HG03159 (cell line): ENCODE measurements around the gene SELPLG.
"Not testable (repeated sequence)": the region's sequence is repeated elsewhere in the genome, so short reads cannot be mapped to it uniquely, and the experiment has no call there.

Source experiments
- ATAC-seq: cut with Tn5 transposase; IDR thresholded peaks from one replicate; pipeline ENCODE4 v1.9.1; 2021; ENCODE audit warnings: mild to moderate bottlenecking, moderate library complexity; ENCODE audit not compliant: unreplicated experiment

The SELPLG gene

DNA sequence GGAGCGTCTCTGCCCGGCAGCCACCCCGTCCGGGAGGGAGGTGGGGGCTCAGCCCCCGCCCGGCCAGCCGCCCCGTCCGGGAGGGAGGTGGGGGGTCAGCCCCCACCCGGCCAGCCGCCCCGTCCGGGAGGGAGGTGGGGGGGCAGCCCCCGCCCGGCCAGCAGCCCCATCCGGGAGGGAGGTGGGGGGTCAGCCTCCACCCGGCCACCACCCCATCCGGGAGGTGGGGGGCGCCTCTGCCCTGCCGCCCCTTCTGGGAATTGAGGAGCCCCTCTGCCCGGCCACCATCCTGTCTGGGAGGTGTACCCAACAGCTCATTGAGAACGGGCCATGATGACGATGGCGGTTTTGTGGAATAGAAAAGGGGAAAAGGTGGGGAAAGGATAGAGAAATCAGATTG is 22.6 kb upstream of the SELPLG start:
- not testable (repeated sequence) for ATAC-seq

DNA sequence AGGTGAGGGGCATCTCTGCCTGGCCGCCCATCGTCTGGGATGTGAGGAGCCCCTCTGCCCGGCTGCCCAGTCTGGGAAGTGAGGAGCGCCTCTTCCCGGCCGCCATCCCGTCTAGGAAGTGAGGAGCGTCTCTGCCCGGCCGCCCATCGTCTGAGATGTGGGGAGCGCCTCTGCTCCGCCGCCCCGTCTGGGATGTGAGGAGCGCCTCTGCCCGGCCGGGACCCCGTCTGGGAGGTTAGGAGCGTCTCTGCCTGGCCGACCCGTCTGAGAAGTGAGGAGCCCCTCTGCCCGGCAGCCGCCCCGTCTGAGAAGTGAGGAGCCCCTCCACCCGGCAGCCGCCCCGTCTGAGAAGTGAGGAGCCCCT is 22.1 kb upstream of the SELPLG start:
- not testable (repeated sequence) for ATAC-seq

DNA sequence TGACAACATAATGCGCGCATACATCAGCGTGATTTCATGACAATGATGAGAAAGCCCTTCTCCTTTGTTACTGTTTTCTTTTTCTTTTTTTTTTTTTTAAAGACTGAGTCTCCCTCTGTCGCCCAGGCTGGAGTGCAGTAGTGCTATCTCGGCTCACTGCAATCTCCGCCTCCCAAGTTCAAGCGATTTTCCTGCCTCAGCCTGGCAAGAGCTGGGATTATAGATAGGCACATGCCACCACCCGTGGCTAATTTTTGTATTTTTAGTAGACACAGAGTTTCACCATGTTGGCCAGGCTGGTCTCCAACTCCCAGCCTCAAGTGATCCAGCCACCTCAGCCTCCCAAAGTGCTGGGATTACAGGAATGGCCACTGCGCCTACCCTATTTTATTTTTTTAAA is 20.9 kb upstream of the SELPLG start:
- not testable (repeated sequence) for ATAC-seq

DNA sequence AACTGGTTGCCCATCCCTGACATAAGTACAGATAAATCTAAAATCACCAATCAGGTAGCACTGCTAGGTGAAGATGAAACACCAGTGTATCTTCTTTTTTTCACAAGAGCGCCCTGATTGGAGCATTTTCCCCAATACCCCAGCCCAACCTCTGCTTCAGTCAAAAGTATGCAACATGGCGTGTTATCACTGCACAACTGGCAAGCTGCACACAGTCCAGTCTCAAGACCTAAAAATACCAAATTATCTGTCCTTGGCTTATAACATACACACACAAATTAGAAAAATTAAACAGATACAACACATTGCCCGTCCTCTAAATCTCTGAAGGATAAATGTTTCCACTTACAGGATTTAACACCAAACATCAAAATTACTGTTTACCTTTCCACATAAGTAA is 20.2 kb upstream of the SELPLG start:
- ATAC-seq: no peak

DNA sequence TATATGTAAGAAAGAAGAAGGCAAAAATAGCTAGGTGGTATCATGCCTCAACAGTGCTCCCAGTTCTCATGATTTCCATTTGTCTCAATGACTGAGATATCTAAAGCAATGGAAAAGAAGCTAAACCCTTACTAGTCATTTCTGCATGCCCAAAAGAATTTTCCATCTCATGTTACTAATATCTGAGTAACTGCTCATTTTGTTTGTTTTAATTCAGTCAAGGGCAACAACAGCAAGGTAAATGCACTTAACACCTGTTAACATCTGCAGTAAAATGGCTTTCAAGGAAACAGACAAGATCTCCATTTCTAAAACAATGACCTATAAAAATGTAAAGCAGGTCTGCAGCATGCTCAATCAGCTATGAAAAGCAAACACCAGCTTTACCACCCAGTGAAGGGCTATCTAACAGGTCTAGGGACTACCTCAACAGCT is 19.4 kb upstream of the SELPLG start:
- no peak for ATAC-seq

DNA sequence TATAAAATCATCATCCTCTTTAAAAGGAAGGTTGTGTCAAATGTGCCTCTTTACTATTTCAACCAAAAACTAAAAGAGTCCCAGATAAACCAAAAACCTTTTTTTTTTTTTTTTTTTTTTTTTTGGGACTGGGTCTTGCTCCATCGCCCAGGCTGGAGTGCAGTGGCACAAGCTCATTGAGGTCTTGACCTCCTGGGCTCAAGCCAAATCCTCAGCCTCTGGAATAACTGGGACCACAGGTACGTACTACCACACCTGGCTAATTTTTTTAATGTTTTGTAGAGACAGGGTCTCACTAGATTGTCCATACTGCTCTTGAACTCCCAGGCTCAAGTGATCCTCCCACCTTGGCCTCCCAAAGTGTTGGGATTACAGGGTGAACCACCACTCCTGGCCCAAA is 16.4 kb upstream of the SELPLG start:
- no peak for ATAC-seq

DNA sequence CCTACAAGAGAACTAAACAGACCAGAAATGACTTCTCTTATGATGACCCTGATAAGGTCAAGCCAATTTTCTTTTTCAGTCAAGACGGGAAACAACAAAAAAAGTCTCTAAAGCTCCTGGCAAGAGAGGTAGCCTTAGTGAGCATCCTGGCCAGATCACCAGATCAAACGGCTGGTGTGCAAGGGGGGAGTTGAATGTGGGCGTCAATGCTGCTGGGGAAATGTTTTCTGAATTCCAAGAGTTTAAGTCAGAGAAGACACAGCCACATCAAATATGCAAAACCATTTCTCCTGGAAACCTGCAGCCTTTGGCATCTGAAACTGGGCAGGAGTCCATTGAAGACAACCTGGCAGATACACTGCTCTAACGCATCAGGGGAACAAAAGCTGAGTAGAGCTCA is 16.0 kb upstream of the SELPLG start:
- ATAC-seq: no peak

DNA sequence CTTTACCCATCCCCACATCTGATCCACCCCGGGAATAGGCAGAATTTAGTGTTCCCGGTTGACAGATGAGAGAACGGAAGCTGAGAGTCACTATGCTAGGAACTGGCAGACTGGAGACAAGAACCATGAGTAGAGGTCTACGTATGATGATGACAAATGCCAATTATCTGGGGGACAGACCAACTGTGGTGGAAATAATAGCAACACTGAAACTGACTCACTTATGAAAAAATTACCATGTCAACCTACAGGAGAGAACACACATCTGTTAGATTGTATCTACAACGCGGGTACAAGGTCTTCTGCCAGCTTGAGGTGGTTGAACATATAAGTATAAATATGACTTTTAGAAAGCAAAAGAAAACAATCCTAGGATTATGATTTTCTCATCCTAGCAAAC is 15.4 kb upstream of the SELPLG start:
- ATAC-seq: no peak

DNA sequence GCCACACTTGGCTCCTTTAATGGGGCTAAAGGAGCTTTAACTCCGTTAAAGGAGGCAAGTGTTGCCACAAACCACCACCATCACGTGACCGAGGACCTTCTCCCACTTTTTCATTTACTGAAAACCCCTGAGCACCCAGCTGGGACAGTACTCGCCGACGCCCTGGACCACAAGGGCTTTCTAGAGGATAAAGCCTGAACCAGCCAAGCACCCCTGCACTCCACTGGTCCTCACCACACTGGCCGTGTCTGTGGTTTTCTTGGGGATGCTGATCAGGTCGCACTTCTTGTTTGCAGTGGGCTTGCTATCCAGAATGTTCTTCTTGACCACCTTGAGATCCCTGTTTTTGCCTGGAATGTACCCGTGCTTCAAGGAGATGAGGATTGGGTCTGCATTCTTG is 14.7 kb upstream of the SELPLG start:
- ATAC-seq: no peak

DNA sequence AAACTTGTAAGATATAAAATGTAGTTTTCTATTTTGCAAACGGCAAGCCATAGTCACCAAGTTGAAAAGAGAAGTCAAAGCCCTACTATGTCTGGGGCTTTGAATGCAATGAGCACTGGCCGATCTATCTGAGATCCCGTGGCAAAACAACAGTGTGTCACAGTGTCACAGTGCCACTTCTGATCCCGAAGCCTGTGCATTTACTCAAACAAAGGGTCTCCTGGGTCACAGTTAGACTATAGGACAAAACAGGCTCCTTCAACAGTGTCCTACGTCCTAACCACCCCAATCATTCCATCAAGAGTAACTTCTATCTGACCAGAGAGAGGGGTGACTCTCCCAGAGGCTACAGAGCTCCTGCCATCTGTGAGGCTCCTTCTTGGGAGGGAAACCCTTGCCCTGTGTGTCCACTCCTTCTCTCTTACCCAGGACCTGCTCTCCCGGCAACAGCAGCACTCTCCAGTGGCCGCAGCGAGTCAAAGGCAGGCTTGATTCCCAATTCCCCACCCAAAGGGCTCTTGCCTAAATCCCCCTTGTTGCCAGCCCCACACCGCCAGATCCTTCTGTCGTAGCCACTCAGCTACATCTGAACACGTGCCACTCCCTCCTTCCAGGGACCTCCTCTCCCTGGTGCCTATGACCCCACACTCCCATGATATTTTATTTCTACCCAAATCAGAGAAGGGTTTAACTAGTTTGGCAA is 14.0 kb upstream of the SELPLG start:
- no peak for ATAC-seq

DNA sequence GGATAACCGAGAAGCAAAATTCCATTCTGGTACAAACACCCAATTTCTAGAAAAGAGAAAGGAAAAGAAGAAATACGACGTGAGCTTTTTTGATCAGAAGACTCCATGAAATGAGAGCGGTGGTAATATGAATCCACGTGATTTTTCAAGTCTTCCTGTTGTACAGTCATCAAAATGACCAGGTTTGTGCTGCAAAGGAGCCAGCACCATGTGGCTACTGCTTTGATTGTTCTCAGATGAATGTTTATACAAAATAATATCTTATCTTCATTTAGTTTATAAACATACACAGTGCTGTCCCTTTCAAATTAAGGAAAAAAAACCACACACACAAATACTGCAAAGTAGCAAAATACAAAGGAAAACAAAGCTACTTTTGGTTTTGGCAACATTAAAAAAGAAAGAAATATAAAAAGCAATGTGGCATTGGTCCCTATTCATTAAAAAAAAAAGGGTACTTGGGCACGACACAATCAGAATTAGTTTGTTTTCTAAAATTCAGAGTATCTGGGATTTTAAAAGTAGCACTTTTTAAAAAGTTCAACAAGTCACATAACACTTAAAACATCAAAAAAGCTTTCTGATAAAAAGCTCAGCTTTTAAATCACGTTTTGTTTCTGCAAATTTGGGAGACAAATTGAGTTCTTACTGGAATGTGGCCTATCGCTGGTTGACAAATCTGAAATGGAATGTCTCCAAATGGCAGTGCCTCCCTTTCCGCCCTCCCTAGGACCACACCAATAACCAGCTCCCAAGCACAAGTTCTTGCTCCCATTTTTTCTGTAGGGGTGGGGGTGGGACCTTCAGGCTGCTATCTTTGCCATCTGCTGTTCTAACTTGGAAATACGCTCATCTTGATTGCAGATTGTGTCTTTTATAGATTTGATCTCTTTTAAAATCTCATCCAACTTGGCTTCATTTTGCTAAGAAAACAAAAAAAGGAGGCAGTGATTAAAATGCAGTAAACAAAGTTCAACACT is 13.2 kb upstream of the SELPLG start:
- ATAC-seq: no peak

DNA sequence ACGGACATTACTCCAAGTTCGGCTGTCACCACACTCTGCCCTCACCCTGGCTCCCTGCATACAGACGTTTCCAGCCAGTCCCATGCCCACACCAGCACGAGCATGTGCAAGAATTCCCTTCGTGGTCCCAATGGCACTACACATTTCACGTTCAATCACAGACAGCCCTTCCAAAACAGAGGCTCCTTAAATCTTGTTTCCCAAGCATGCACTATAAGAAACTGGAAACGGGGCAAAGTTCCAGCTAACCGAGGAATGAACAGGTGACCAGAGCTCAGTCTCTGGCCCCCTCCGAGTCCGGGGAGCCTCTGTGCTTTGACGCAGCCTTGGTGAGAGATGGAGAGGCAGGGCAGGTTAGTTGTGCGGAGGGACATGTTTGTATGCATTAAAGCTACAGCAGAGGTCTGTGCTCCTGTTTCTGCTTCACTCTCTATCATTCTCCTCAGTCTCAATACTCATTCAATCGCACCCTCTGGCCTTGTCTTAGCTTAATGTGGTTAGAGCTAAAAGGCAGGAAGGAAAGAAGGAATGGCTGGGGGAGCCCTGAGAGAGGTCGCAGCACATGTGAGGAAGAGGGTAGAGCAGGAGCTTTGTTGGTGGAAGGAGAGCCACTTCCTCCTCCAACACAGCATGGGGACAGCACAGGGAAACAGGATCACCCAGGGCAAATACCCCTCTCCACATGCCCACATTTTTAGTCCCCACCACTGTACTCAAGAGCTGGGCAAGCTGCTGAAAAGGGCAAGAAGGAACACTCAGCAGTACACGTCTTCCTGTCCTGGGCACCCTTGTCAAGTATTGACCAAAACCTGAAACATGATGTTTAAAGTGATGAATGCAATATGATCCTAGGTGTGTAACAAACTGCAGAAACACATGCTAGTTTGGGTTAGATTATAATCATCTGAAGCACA is 12.2 kb upstream of the SELPLG start:
- ATAC-seq: no peak

DNA sequence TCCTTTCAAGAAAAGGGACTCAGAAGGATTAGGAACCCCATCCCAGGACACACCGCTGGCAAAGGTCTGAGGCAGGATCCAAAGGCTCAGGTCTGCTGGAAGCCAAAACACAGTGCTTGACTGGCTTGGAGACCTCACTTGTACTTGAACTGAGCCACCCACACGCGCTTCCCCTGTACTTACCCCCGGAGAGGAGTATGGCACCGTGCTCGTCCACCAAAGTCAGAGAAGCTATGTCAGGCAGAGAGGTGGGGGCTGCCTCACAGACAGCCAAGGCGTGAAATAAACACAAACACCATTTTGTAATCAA is 11.1 kb upstream of the SELPLG start:
- no peak for ATAC-seq

DNA sequence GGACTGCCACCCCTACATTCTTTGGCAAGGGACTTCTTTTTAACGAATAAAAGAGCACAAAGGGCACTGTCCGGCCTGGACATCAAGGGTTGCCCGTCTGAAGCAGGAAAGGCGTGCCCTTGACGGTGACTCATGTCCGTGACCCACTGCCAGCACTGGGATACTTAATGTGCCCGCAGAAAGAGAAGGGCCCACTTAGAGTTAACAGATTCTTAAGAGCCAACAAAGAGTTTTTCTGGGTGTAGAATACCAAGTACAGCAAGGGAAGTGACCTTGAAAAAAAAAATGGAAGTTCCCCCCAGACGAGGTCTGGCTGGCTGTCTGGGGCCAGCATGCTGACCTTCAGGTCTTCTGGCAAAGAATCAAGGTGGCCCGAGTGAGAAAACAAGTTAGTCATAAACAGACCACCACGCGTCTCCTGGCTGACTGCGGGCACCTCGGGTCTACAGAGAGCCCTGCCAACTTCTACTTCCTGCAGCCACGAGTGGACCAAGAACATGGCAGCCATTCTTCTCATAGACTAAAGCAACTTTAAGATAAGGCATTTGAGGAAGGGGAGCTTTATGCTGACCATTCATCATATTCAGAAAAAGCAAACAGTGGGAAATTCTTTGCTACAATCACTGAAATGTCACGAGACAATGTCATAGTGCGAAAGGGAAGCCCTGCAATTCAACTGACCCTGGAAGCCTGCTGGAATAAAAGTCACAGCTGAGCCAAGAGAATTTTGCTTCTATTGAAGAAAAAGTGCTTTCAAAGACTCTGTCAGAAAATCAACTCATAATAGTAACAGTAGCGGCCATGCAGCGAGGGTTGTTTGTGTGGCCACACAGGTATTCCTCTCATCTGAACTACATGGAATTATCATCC is 10.5 kb upstream of the SELPLG start:
- no peak for ATAC-seq

DNA sequence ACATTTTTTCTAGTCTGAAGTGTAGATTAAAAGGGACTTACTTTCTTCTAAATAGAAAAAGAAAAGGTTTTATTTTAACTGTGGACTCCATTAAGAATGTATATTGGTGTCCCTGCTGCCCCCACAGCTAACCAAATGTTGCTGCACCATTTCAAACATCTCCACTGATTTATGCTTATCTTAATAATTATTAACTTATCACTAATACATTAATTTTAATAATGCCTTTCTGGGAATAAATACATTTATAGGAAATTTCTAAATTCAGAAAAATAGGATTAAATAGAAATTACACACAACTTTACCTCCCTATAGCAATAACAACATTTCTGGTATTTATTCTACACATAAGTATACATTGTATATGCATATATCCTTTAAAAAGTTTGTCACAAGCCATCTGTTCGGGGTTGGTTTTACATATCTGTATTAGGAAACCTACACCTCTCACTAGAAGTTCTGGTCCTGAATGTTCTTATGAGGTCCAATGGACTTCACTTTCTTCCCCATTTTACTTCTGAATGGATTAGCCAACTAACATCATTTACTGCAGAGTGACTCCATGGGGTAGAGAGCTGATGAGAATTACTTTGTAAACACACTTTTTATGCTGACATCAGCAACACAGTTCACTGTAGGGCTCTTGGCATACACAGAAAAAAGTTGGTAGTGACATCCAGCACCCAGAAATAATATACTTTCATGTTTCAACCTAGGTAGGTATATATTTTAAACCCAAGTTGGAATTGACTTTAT is 9.4 kb upstream of the SELPLG start:
- no peak for ATAC-seq

DNA sequence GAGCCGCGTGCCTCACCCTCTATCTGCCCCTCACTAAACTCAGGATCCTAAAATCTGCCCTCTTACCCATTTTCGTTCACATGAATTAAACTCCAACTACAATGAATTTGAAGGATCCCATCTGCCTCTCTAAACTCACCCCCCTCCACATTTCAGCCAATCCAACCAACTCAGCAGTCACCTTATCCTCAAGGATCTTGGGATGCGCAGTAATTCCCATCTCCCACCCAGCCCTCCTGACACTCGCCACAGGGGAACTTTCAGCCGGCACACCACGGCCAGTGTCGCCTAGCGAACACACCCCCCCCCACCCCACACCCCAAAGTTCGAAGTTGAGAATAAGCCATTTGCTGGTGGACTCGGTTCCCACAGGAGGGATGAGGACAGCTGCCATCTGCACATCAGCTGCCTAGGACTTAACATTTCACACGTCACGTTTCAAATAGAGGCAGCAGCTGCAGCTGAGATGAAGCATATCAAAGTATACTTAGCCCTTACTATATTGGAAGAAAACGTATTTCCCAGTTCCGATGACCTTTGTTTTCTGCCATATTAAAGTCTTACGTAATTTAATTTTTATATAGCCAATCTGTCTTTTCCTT is 8.7 kb upstream of the SELPLG start:
- ATAC-seq: no peak

DNA sequence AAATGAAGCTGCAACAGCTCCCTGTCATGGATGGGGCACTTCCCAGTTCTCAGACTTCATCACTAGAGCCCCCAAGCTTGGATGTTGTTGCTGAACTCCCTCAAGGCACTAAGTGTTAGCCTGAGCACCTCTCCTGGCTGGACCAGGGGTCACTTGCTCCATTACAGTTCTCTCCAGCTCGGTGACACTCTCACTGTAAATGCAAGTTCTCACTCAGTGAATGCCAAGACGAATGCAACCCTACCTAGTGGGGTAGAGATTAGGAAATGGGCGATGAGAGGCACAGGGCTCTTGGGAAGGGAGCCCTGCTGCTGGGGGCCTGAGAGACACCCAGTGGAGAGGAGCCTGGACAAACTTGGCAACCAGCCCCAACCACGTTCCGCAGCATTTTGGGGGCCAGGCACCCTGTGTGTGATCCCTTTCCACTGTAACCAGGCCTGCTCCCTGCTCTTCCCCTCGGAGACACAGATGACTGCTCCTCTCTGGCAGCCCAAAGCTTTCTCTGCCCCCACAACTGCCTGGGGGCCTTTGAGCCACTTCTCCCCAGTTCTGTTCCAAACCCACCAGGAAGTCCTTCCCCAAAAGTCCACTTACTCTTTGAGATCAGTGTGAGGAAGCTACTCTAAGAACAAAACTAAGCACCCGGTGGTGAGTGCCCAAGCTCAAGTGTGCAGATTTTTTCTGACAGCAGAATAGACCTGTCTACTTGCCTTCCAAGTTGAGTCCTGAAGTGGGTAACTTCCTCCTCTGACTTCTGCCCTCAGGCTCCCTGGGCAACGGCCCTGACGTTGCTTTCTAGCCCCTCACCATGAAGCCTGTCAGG is 8.0 kb upstream of the SELPLG start:
- no peak for ATAC-seq

DNA sequence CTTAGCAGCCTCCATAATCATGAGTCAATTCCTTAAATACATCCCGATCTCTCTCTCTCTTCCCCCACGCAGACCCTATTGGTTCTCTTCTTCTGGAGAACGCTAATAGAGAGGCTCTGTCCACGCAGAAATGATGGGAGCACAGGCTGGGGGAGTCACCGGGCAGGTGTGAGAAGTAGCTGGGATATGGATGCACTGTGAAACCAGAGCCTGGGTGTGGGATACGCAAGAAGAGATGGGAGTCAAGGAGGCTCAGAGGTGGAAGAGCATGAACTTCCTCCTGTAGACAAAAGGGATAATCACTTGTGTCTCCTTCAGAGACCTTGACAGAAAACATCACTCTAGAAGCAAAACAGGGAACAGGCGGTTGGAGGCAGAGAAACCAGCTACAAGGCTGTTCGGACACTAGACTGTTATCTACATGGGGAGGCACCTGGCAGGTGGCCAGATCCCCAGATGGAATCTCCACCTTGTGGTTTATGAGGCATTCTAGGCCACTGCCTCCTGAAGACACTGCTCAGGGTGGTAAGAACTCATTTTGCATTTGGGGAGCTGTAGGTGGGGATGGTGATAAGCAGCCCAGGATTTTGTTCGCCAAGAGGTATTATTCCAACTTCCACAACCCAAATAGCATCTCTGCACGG is 7.2 kb upstream of the SELPLG start:
- ATAC-seq: no peak
